Measurements from ENCODE around the gene MYL4. TPM values are rescaled to one million over a fixed set of nuclear protein-coding genes. Genes with fewer than 3 reads are reported as not detected.
A peak's percentile ranks its signal among the peaks of the same experiment; 100 is the strongest.

Gene MYL4
- total RNA-seq, 4 donors from 2014 or later, result 4.8 TPM; not detected in 3

DNA sequence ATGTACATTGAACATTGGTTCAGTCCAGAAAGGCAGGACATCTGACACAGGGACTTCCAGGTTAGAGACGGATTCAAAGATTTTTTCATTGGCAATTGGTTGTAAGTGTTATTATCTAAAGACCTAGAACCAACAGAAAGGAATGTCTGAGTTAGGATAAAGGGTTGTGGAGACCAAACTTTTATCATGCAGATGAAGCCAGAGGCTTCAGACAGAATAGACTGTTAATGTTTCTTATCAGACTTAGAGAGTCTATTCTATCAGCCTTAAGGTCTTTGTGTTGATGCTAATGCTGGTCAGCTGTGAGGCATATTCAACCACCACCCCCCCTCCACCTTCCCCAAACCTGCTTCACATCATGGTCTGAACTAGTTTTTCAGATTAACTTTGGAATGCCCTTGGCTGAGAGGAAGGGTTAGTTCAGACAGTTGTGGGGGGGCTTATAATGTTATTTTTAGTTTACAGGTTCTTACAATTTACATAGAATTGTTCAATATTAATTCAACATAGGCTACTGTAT, 42.3 kb downstream of the MYL4 start:
- no peak for ATAC-seq
- Histone ChIP-seq H3K27me3 (no peaks in the 10 kb centered on the region), H3K27ac (no peak overlapping the region), H3K4me1 (peaks cover 0 to 31% (median 7%) of the 10 kb centered on the region in 3 donors), H3K9me3 (no peaks in the 10 kb centered on the region), H3K36me3 (no peaks in the 10 kb centered on the region), H3K4me3 (no peak overlapping the region)
- 80 to 89% methylated on average over 1 of the region's 1 CpG for WGBS, 2 donors (ENCODE audit: low coverage in 1 of 2)
- TF ChIP-seq POLR2AphosphoS5 (IDR thresholded peaks at IDR 0.05) (no peak), EP300 (IDR thresholded peaks at IDR 0.05) (no peak), POLR2A (IDR thresholded peaks at IDR 0.05) (no peak)
- TF ChIP-seq, protein P1, sequence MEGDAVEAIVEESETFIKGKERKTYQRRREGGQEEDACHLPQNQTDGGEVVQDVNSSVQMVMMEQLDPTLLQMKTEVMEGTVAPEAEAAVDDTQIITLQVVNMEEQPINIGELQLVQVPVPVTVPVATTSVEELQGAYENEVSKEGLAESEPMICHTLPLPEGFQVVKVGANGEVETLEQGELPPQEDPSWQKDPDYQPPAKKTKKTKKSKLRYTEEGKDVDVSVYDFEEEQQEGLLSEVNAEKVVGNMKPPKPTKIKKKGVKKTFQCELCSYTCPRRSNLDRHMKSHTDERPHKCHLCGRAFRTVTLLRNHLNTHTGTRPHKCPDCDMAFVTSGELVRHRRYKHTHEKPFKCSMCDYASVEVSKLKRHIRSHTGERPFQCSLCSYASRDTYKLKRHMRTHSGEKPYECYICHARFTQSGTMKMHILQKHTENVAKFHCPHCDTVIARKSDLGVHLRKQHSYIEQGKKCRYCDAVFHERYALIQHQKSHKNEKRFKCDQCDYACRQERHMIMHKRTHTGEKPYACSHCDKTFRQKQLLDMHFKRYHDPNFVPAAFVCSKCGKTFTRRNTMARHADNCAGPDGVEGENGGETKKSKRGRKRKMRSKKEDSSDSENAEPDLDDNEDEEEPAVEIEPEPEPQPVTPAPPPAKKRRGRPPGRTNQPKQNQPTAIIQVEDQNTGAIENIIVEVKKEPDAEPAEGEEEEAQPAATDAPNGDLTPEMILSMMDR (IDR thresholded peaks at IDR 0.05), result no peak

GRCh38 chr17:47252209-47252608, 43.1 kb downstream of the MYL4 start:
- no peaks in the 10 kb centered on the region for H3K9me3 ChIP-seq
- H3K4me1 ChIP-seq, result peaks cover 0 to 38% (median 7%) of the 10 kb centered on the region in 3 donors
- TF ChIP-seq, protein P1 (IDR thresholded peaks at IDR 0.05), result no peak
- TF ChIP-seq EP300 (IDR thresholded peaks at IDR 0.05) (no peak), POLR2A (IDR thresholded peaks at IDR 0.05) (no peak), POLR2AphosphoS5 (IDR thresholded peaks at IDR 0.05) (no peak)
- H3K27me3 ChIP-seq, result no peaks in the 10 kb centered on the region
- H3K36me3 ChIP-seq, result no peaks in the 10 kb centered on the region
- peak overlapping the region in 1 of 4 donors; percentile 97 for H3K27ac ChIP-seq
- no peak for ATAC-seq
- H3K4me3 ChIP-seq, result no peak overlapping the region
- 100% methylated on average over 1 of the region's 1 CpG; no CpG with 5 or more reads in 1 of the 2 donors for WGBS, 2 donors (ENCODE audit: low coverage in 1 of 2)

- H3K36me3 ChIP-seq, result no peaks in the 10 kb centered on the region
- peaks cover 0 to 42% (median 7%) of the 10 kb centered on the region in 3 donors for H3K4me1 ChIP-seq
- no peaks in the 10 kb centered on the region for H3K9me3 ChIP-seq
- no peak for ATAC-seq
- H3K27ac ChIP-seq, result peak overlapping the region in 3 of 4 donors; percentile 88 to 97 (median 90)
- no peaks in the 10 kb centered on the region for H3K27me3 ChIP-seq
- H3K4me3 ChIP-seq, result peak overlapping the region; percentile 82 to 84
- TF ChIP-seq EP300 (IDR thresholded peaks at IDR 0.05), result no peak
- WGBS, 2 donors (ENCODE audit: low coverage in 1 of 2), result 72 to 82% methylated on average over 7 to 10 of the region's 10 CpGs
Measured at GRCh38 chr17:47252766-47253512, 43.8 kb downstream of the MYL4 start.

- Histone ChIP-seq H3K27me3 (no peaks in the 10 kb centered on the region), H3K27ac (peak within 1 kb of the TSS; percentile 80 to 97 (median 89)), H3K36me3 (peaks cover 0 to 5% of the 10 kb centered on the region in 2 donors), H3K4me3 (peak within 1 kb of the TSS; percentile 82 to 84), H3K9me3 (no peaks in the 10 kb centered on the region), H3K4me1 (peaks cover 0 to 42% (median 7%) of the 10 kb centered on the region in 3 donors)
- 0% methylated on average over 2 of the region's 112 CpGs; no CpG with 5 or more reads in 1 of the 2 donors for WGBS, 2 donors (ENCODE audit: low coverage in 1 of 2)
- TF ChIP-seq, protein P1 (IDR thresholded peaks at IDR 0.05), result peak in 3 of 4 experiments; percentile 57 to 71 (median 67)
- TF ChIP-seq POLR2AphosphoS5 (IDR thresholded peaks at IDR 0.05) (peak; percentile 61), POLR2A (IDR thresholded peaks at IDR 0.05) (peak; percentile 67 to 77), EP300 (IDR thresholded peaks at IDR 0.05) (no peak)
- ATAC-seq, result peak; percentile 93
Measured at GRCh38 chr17:47253541-47254402, 44.6 kb downstream of the MYL4 start, which contains the start of gene ITGB3. Gene ITGB3 (plus strand): TSS chr17:47253827. CDS start chr17:47253862, 35 bp downstream.

GRCh38 chr17:47254403-47254943, 45.3 kb downstream of the MYL4 start:
- peaks cover 0 to 5% of the 10 kb centered on the region in 2 donors for H3K36me3 ChIP-seq
- peak overlapping the region; percentile 82 to 84 for H3K4me3 ChIP-seq
- H3K4me1 ChIP-seq, result peaks cover 0 to 42% (median 7%) of the 10 kb centered on the region in 3 donors
- H3K9me3 ChIP-seq, result no peaks in the 10 kb centered on the region
- TF ChIP-seq, protein P1 (IDR thresholded peaks at IDR 0.05), result no peak
- no peak for TF ChIP-seq POLR2AphosphoS5 (IDR thresholded peaks at IDR 0.05)
- whole genome bisulfite sequencing, 2 donors (ENCODE audit: low coverage in 1 of 2), result 27 to 41% methylated on average over 4 to 5 of the region's 15 CpGs
- H3K27me3 ChIP-seq, result no peaks in the 10 kb centered on the region
- ATAC-seq, result no peak
- H3K27ac ChIP-seq, result peak overlapping the region; percentile 80 to 97 (median 89)

All from gastroesophageal sphincter (tissue), 4 donors.